H1 (cell line): ENCODE measurements around the gene PRODH2. TPM values are rescaled to one million over a fixed set of nuclear protein-coding genes. Genes with fewer than 3 reads are reported as not detected.

Experiments used
- CTCF ChIA-PET: fragments of 300-600 bp; sonication (Branson Sonifier 250); formaldehyde crosslinking; loops from one replicate; lab custom pipeline; 2021; ENCODE audit not compliant: partially characterized antibody; lab: Charles Lee
- POLR2A ChIA-PET: fragments of 300-600 bp; sonication (Branson Sonifier 250); formaldehyde crosslinking; loops from one replicate; lab custom pipeline; 2021; ENCODE audit warnings: inconsistent platforms; ENCODE audit not compliant: partially characterized antibody; lab: Charles Lee
- DNase-seq, 2 experiments: peaks; one replicate each; pipeline versions ENCODE4 v3.0.0 to v3.0.0-alpha.2; 2010 to 2022; ENCODE audit warnings: low spot score in 2 of 2, low read depth in 1 of 2, mixed read lengths in 1 of 2
- FAIRE-seq: peaks from 2 replicates; lab custom pipeline; 2011; peaks lifted over from hg19 to GRCh38; lab: Jason Lieb, UNC
- H2AFZ ChIP-seq: 2 replicates; pipeline ENCODE4 v1.8.1; 2012; ENCODE audit warnings: low read length, inconsistent platforms
- H2AK5ac ChIP-seq: 2 replicates; pipeline ENCODE4 v1.6.1; 2013; ENCODE audit warnings: low read depth, low read length
- H2BK120ac ChIP-seq: replicated peaks from 2 replicates; pipeline ENCODE3; 2013; ENCODE audit warnings: low read depth, low read length, inconsistent platforms
- H2BK12ac ChIP-seq: 2 replicates; pipeline ENCODE4 v1.6.1; 2013; ENCODE audit warnings: low read depth, low read length
- H2BK15ac ChIP-seq: 2 replicates; pipeline ENCODE4 v1.6.1; 2013; ENCODE audit warnings: low read length
- H2BK20ac ChIP-seq: 2 replicates; pipeline ENCODE4 v1.6.1; 2013; ENCODE audit warnings: low read length
- H2BK5ac ChIP-seq: 2 replicates; pipeline ENCODE4 v1.6.1; 2013; ENCODE audit warnings: low read depth, low read length
- H3K14ac ChIP-seq: 2 replicates; pipeline ENCODE4 v1.6.1; 2013; ENCODE audit warnings: inconsistent platforms; ENCODE audit not compliant: insufficient read length
- H3K18ac ChIP-seq: 2 replicates; pipeline ENCODE4 v1.6.1; 2013; ENCODE audit warnings: low read length; ENCODE audit errors: extremely low read depth
- H3K23ac ChIP-seq: 2 replicates; pipeline ENCODE4 v1.6.1; 2013; ENCODE audit warnings: inconsistent platforms; ENCODE audit not compliant: insufficient read length
- H3K23me2 ChIP-seq: 2 replicates; pipeline ENCODE4 v1.6.1; 2013; ENCODE audit warnings: low read depth, low read length
- H3K27ac ChIP-seq: 2 replicates; pipeline ENCODE4 v1.6.1; 2011; ENCODE audit warnings: low read depth, low read length, inconsistent platforms
- H3K27me3 ChIP-seq, 4 experiments: replicated peaks in 1 of 4; 1 replicate in 1 of 4; 2 replicates in 3 of 4; pipeline versions ENCODE4 v1.6.1 to v1.8.1; 2011 to 2013; ENCODE audit warnings: low read length in 3 of 4, mild to moderate bottlenecking in 3 of 4, inconsistent platforms in 2 of 4, mixed read lengths in 2 of 4, moderate library complexity in 1 of 4; ENCODE audit not compliant: control insufficient read depth in 3 of 4, insufficient read depth in 3 of 4; ENCODE audit errors: extremely low read depth in 1 of 4
- H3K36me3 ChIP-seq, 4 experiments: 2 replicates each; pipeline versions ENCODE4 v1.6.1 to v1.8.1; 2011 to 2013; ENCODE audit warnings: mild to moderate bottlenecking in 4 of 4, low read length in 3 of 4, moderate library complexity in 2 of 4, control low read depth in 1 of 4, inconsistent platforms in 1 of 4; ENCODE audit not compliant: insufficient read depth in 4 of 4, control insufficient read depth in 2 of 4
- H3K4ac ChIP-seq: replicated peaks from 2 replicates; pipeline ENCODE3; 2013; ENCODE audit warnings: low read length, low read depth, mixed read lengths, inconsistent platforms; ENCODE audit not compliant: insufficient read length
- H3K4me1 ChIP-seq, 4 experiments: replicated peaks in 1 of 4; 1 replicate in 1 of 4; 2 replicates in 3 of 4; pipeline versions ENCODE4 v1.6.1 to v1.8.1; 2011 to 2013; ENCODE audit warnings: low read length in 3 of 4, inconsistent platforms in 2 of 4, mixed read lengths in 1 of 4; ENCODE audit not compliant: insufficient read depth in 4 of 4, control insufficient read depth in 3 of 4
- H3K4me2 ChIP-seq, 2 experiments: 2 replicates each; pipeline versions ENCODE4 v1.6.1 to v1.8.1; 2011 to 2013; ENCODE audit warnings: low read depth in 2 of 2, low read length in 2 of 2, control low read depth in 1 of 2, inconsistent platforms in 1 of 2, mild to moderate bottlenecking in 1 of 2; ENCODE audit not compliant: insufficient read depth in 1 of 2
- H3K4me3 ChIP-seq, 4 experiments: fragments of 200-600, 300-600 bp in 1 of 4; sonication (generic), shearing (Covaris generic), sonication (Bioruptor Twin) in 1 of 4; 2 replicates each; pipeline versions ENCODE4 v1.5.1 to v1.8.1; 2011 to 2016; ENCODE audit warnings: low read length in 4 of 4, low read depth in 3 of 4, control low read depth in 2 of 4, inconsistent platforms in 2 of 4, mild to moderate bottlenecking in 2 of 4, mixed read lengths in 1 of 4, moderate library complexity in 1 of 4; ENCODE audit not compliant: insufficient read depth in 2 of 4; ENCODE audit errors: extremely low read depth in 1 of 4
- H3K56ac ChIP-seq: replicated peaks from 2 replicates; pipeline ENCODE3; 2013; ENCODE audit warnings: low read depth, mild to moderate bottlenecking, mixed read lengths, low read length, inconsistent platforms; ENCODE audit not compliant: insufficient read length
- H3K79me1 ChIP-seq: 2 replicates; pipeline ENCODE4 v1.6.1; 2013; ENCODE audit warnings: low read depth, low read length, control low read depth
- H3K79me2 ChIP-seq, 2 experiments: 2 replicates each; pipeline versions ENCODE4 v1.6.1 to v1.8.1; 2012 to 2013; ENCODE audit warnings: low read length in 2 of 2, mild to moderate bottlenecking in 2 of 2, inconsistent platforms in 1 of 2; ENCODE audit not compliant: insufficient read depth in 2 of 2, control insufficient read depth in 1 of 2
- H3K9ac ChIP-seq, 4 experiments: replicated peaks in 1 of 4; 1 replicate in 1 of 4; 2 replicates in 3 of 4; pipeline versions ENCODE4 v1.6.1 to v1.8.1; 2011 to 2013; ENCODE audit warnings: low read depth in 3 of 4, low read length in 3 of 4, control low read depth in 2 of 4, mild to moderate bottlenecking in 2 of 4, moderate library complexity in 2 of 4, inconsistent platforms in 1 of 4; ENCODE audit errors: extremely low read depth in 1 of 4
- H3K9me3 ChIP-seq, 2 experiments: 2 replicates each; pipeline versions ENCODE4 v1.6.1 to v1.8.1; 2012 to 2013; ENCODE audit warnings: mild to moderate bottlenecking in 2 of 2, moderate library complexity in 2 of 2, control low read depth in 1 of 2, inconsistent platforms in 1 of 2, low read depth in 1 of 2, low read length in 1 of 2, mixed read lengths in 1 of 2; ENCODE audit not compliant: insufficient read depth in 2 of 2
- H4K20me1 ChIP-seq, 2 experiments: replicated peaks in 1 of 2; 2 replicates each; pipeline versions ENCODE3 to v1.8.1; 2011 to 2013; ENCODE audit warnings: inconsistent platforms in 2 of 2, low read length in 2 of 2, mild to moderate bottlenecking in 1 of 2; ENCODE audit not compliant: insufficient read depth in 2 of 2, control insufficient read depth in 1 of 2
- H4K5ac ChIP-seq: 2 replicates; pipeline ENCODE4 v1.6.1; 2013; ENCODE audit warnings: low read length, low read depth, mixed read lengths, inconsistent platforms; ENCODE audit not compliant: insufficient read length
- H4K8ac ChIP-seq: 2 replicates; pipeline ENCODE4 v1.8.0; 2013; ENCODE audit warnings: mild to moderate bottlenecking, moderate library complexity, low read length, inconsistent platforms; ENCODE audit not compliant: insufficient read depth; ENCODE audit errors: extremely low read depth
- H4K91ac ChIP-seq: replicated peaks from 2 replicates; pipeline ENCODE3; 2013; ENCODE audit warnings: low read length, mixed read lengths, inconsistent platforms; ENCODE audit not compliant: insufficient read length
- POLR2AphosphoS5 ChIP-seq: IDR thresholded peaks from 2 replicates; pipeline ENCODE4 v1.6.1; 2011; ENCODE audit warnings: low read depth, low read length
- WGBS, 2 experiments: shearing (Covaris generic) in 1 of 2; methylation state at CpG; one replicate each; pipeline versions ENCODE4 v1.1.6 to v1.1.7; 2013 to 2015; ENCODE audit warnings: low lambda C conversion rate in 2 of 2, mixed read lengths in 2 of 2, inconsistent platforms in 1 of 2, low coverage in 1 of 2, missing lambda C conversion rate in 1 of 2; ENCODE audit not compliant: insufficient replicate concordance in 2 of 2, insufficient coverage in 1 of 2, insufficient read length in 1 of 2; ENCODE audit errors: extremely low coverage in 1 of 2, missing lambda C conversion rate in 1 of 2; 5-methylcytosine and 5-hydroxymethylcytosine counted together
- polyA plus RNA-seq, 7 experiments: library from polyadenylated mRNA; depleted of rRNA in 3 of 7; stranded (reverse) in 5 of 7; unstranded in 2 of 7; fragments of >200 nt in 5 of 7; fragments of 200-250 nt in 2 of 7; gene quantifications; 1 replicate in 5 of 7; 2 replicates in 1 of 7; 4 replicates in 1 of 7; pipeline versions ENCODE4 v1.2.1 to v1.2.3, GENCODE V29; 2011 to 2013; ENCODE audit warnings: missing spikeins in 2 of 7, mixed read lengths in 2 of 7
- total RNA-seq: library from RNA; stranded (reverse); fragmentation: NEBNext Ultra II Directional; extraction: Animal tissue kit (Norgen Biotek cat#: 25700); gene quantifications from 2 replicates; pipeline ENCODE4 v1.2.1, GENCODE V29; 2021

Gene PRODH2
- total and polyA plus RNA-seq, 2 of the 8 experiments (the other 6 are each of a cell fraction or from before 2014, with no cell fraction given), result not detected

GRCh38 chr19:35755131-35755549 lies 57.5 kb downstream of the PRODH2 start:
- Histone ChIP-seq H4K91ac (no peak overlapping the region), H4K20me1 (peaks cover 0 to 4% of the 10 kb centered on the region in 2 experiments), H3K27ac (no peak overlapping the region), H3K18ac (peak overlapping the region; percentile 78), H3K79me2 (peaks cover 0 to 6% of the 10 kb centered on the region in 2 experiments; a peak in 2 of 4 replicates), H2AFZ (no peak overlapping the region), H4K5ac (no peak overlapping the region), H3K79me1 (peaks cover 4% of the 10 kb centered on the region), H3K36me3 (0 out of 8 replicates have a peak, but pooled peaks cover 0 to 3% (median 0%) of the 10 kb centered on the region in 4 experiments), H3K4me1 (peaks cover 0 to 18% (median 11%) of the 10 kb centered on the region in 4 experiments; a peak in 5 of 7 replicates), H3K23me2 (peaks cover 16% of the 10 kb centered on the region; the same call in 1 of the 2 replicates), H3K27me3 (peaks cover 0 to 17% (median 11%) of the 10 kb centered on the region in 4 experiments; a peak in 5 of 7 replicates), H3K56ac (no peak overlapping the region), H2BK120ac (no peak overlapping the region), H2BK15ac (no peak overlapping the region), H3K4me3 (peak overlapping the region; percentile 51 to 98 (median 75)), H2AK5ac (no peak overlapping the region), H4K8ac (peak overlapping the region; percentile 32; the same call in 1 of the 2 replicates), H2BK5ac (no peak overlapping the region), H2BK20ac (no peak overlapping the region), H2BK12ac (no peak overlapping the region), H3K23ac (no peak overlapping the region), H3K9me3 (no peaks in the 10 kb centered on the region), H3K4me2 (peak overlapping the region; percentile 95 to 98), H3K4ac (no peak overlapping the region), H3K9ac (no peak overlapping the region), H3K14ac (no peak overlapping the region)
- TF ChIP-seq POLR2AphosphoS5, result no peak
- WGBS, 2 experiments, result 34% methylated on average over 16 of the region's 17 CpGs; no CpG with 5 or more reads in 1 of the 2 experiments
- FAIRE-seq (no peak), DNase-seq (no peak)
- ChIA-PET CTCF (interaction anchor here (0.6 kb wide), 1 partner anchor 145 kb away, joined by 3 read pairs; no protein-coding TSS in a partner anchor), POLR2A (interaction anchor here (1.9 to 2.6 kb wide), 2 partner anchors 15 to 101 kb away, joined by 5 to 14 read pairs; partner anchors contain the start of gene KIRREL2)
